Fibroblast of the aortic adventitia (primary cell): ENCODE measurements around the gene AUTS2. TPM values are rescaled to one million over a fixed set of nuclear protein-coding genes. Genes with fewer than 3 reads are reported as not detected.

Experiments
- DNase-seq: peaks from one replicate; pipeline ENCODE4 v3.0.0-alpha.2; 2010; ENCODE audit warnings: low read depth
- H3K4me3 ChIP-seq: 2 replicates; pipeline ENCODE4 v1.5.1; 2011; ENCODE audit warnings: low read depth, mild to moderate bottlenecking, control low read depth, low read length, moderate library complexity
- CTCF ChIP-seq: IDR thresholded peaks from 2 replicates; pipeline ENCODE4 v1.5.1; 2011; ENCODE audit warnings: mild to moderate bottlenecking, low read length, control low read depth, inconsistent platforms; ENCODE audit not compliant: insufficient read depth
- total RNA-seq: library from RNA; depleted of rRNA; stranded (reverse); fragments of >200 nt; gene quantifications from 2 replicates; pipeline ENCODE4 v1.2.3, GENCODE V29; 2012; ENCODE audit warnings: low replicate concordance

The AUTS2 gene
- total RNA-seq, 1 donor, result 10.7 TPM

DNA sequence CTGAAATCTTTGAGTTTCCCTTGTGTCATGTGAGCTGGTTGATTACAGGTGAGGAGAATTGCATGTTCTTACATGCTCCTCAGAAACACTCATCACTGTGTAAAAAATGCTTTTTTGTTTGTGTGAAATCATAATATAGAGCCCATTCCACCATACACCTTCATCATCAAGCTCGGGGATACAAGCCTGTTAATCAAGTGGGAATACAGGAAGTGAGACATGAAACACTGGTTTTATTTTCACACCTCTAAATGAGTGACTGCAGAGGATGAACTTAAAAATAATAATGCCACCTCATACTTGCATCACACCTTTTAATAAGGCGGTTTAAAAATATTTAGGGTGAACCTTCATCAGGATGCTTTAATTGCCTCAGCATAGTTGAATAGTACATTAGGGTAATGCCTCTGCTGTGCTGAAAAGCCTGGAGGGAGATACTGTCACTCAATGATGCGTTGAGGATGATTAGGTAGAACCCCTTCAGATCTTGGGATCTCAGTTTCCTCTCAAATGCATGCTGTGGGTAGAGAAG lies 164.6 kb downstream of the AUTS2 start:
- TF ChIP-seq CTCF, result no peak
- H3K4me3 ChIP-seq, result no peak overlapping the region
- DNase-seq, result no peak

DNA sequence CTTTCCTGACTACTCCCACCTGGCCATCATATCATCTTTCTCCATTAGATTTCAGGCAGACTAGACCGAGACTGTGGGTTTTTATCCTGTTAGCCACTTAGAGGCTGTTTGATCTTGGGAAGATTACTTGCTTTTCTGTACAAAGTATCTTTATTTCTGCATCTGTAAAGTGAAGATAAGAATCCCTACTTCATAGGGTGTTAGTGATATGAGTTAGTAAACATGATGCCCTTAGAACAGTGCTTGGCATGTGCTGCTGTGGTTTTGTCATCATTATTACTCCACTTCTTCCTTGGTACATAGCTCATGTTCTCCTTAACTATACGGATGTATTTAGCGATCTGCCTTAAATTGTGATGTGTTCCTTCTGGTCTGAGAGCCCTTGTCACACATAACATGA lies 165.2 kb downstream of the AUTS2 start:
- no peak for DNase-seq
- no peak for TF ChIP-seq CTCF
- no peak overlapping the region for H3K4me3 ChIP-seq

DNA sequence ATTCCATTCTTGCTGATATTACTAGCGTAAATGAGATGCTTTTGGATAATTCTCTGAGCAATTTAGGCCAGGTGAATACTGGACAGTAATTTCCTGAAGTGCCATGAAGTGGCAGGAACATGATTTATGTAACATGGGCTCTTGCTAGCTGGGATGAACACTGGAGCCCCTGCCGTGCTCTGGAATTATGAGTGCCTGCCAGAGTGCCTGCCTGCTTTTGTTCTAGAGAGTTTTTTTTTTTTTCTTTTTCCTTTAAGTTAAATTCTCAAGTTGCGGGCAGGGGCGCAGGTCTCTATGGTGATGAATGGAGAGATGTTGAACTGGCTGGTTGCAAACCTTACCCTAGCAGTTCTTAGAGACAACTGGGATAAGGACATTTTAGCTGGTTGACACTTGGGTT lies 165.9 kb downstream of the AUTS2 start:
- DNase-seq, result no peak
- H3K4me3 ChIP-seq, result no peak overlapping the region
- no peak for TF ChIP-seq CTCF

DNA sequence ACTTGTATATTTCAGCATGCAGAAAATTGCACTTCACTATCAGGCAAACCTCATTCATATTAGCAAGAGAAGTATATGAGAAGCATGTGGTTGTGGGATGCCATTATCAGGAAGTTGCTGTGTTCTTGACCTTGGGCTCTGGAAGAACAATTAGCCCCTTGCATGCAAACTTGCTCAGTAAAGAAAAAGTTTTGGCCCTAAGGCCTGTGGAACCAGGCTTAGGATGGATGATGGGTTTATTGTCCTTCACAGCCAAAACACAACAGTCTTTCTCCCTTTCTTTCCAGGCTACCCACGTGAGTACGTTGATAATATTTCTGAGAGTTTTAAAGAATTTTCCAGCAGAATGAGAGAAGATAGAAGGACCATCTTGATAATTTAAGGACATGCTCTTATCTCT lies 166.4 kb downstream of the AUTS2 start:
- no peak for DNase-seq
- TF ChIP-seq CTCF, result no peak
- no peak overlapping the region for H3K4me3 ChIP-seq

GRCh38 chr7:69765879-69766278 lies 167.6 kb downstream of the AUTS2 start:
- H3K4me3 ChIP-seq, result no peak overlapping the region
- no peak for TF ChIP-seq CTCF
- DNase-seq, result no peak

- peak; percentile 27 for DNase-seq
- H3K4me3 ChIP-seq, result no peak overlapping the region
- TF ChIP-seq CTCF, result no peak
Measured at GRCh38 chr7:69768986-69769595, 170.8 kb downstream of the AUTS2 start.

DNA sequence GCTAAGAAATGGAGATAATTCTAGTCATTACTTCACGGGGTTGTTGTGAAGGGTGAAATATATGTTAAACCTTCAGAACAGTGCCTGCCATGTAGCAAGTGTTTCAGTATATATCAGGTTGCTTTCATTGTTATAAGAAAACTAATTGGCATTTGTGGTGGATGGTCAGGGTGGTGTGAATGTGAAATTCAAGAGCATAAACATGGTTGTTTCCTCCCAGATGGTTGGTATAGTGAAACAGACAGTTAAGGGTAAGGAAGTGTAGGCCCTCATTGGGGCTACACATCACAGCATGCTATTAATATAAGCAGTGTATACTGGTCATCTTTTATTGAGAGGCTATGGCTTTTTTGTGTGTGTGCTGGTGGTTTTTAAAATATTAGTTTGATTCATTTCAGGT lies 171.6 kb downstream of the AUTS2 start:
- H3K4me3 ChIP-seq, result no peak overlapping the region
- no peak for DNase-seq
- TF ChIP-seq CTCF, result no peak
